Osteoblast (primary cell): ENCODE results near the gene DIP2A. TPM values are rescaled to one million over a fixed set of nuclear protein-coding genes. Genes with fewer than 3 reads are reported as not detected.

Source experiments
- DNase-seq: peaks from one replicate; pipeline ENCODE4 v3.0.0; 2011; ENCODE audit warnings: low spot score, mixed read lengths; ENCODE audit not compliant: insufficient read length; ENCODE audit errors: missing footprints
- H2AFZ ChIP-seq: 2 replicates; pipeline ENCODE4 v1.6.0; 2011; ENCODE audit warnings: mild to moderate bottlenecking, low read length
- H3K27ac ChIP-seq: 2 replicates; pipeline ENCODE4 v1.5.1; 2011; ENCODE audit warnings: mild to moderate bottlenecking, low read depth, low read length, moderate library complexity
- H3K27me3 ChIP-seq: 2 replicates; pipeline ENCODE4 v1.6.0; 2012; ENCODE audit warnings: mild to moderate bottlenecking, control low read depth, inconsistent platforms, low read length, moderate library complexity; ENCODE audit not compliant: insufficient read depth
- H3K36me3 ChIP-seq: 2 replicates; pipeline ENCODE4 v1.5.1; 2011; ENCODE audit warnings: mild to moderate bottlenecking, low read length, control low read depth, moderate library complexity; ENCODE audit not compliant: insufficient read depth
- H3K4me1 ChIP-seq: 2 replicates; pipeline ENCODE4 v1.5.1; 2011; ENCODE audit warnings: mild to moderate bottlenecking, low read length, control low read depth, moderate library complexity; ENCODE audit not compliant: insufficient read depth
- H3K4me2 ChIP-seq: 2 replicates; pipeline ENCODE4 v1.6.0; 2011; ENCODE audit warnings: mild to moderate bottlenecking, low read length; ENCODE audit not compliant: insufficient read depth
- H3K4me3 ChIP-seq: fragments of 200-600 bp; sonication (generic); 3 replicates; pipeline ENCODE4 v1.5.1; 2012; ENCODE audit warnings: mild to moderate bottlenecking, low read length, inconsistent platforms; ENCODE audit not compliant: insufficient read depth
- H3K79me2 ChIP-seq: 2 replicates; pipeline ENCODE4 v1.6.0; 2012; ENCODE audit warnings: mild to moderate bottlenecking, low read length, control low read depth, inconsistent platforms; ENCODE audit not compliant: insufficient read depth
- H3K9me3 ChIP-seq: 2 replicates; pipeline ENCODE4 v1.5.1; 2011; ENCODE audit warnings: low read depth, low read length, control low read depth
- H4K20me1 ChIP-seq: 2 replicates; pipeline ENCODE4 v1.6.0; 2012; ENCODE audit warnings: mild to moderate bottlenecking, low read length, control low read depth; ENCODE audit not compliant: insufficient read depth
- CTCF ChIP-seq: IDR thresholded peaks from 2 replicates; pipeline ENCODE4 v1.5.1; 2011; ENCODE audit warnings: mild to moderate bottlenecking, low read depth, low read length, moderate library complexity; ENCODE audit errors: extremely low read depth
- total RNA-seq: library from RNA; depleted of rRNA; stranded (reverse); fragments of >200 nt; gene quantifications from 2 replicates; pipeline ENCODE4 v1.2.3, GENCODE V29; 2012

DIP2A gene
- total RNA-seq, 1 donor: 22.8 TPM

- Histone ChIP-seq H3K9me3 (no peaks in the 10 kb centered on the region), H3K4me3 (no peak overlapping the region), H3K27ac (no peak overlapping the region), H3K36me3 (peaks cover 1% of the 10 kb centered on the region), H3K4me2 (no peak overlapping the region), H3K79me2 (peaks cover 68% of the 10 kb centered on the region), H4K20me1 (peaks cover 9% of the 10 kb centered on the region), H3K4me1 (no peaks in the 10 kb centered on the region), H3K27me3 (no peaks in the 10 kb centered on the region), H2AFZ (no peak overlapping the region)
- TF ChIP-seq CTCF: no peak
- DNase-seq: no peak
These were observed 15.7 kb downstream of the DIP2A start for GRCh38 chr21:46474382-46474781.

- Histone ChIP-seq H3K4me2 (no peak overlapping the region), H3K9me3 (no peaks in the 10 kb centered on the region), H2AFZ (no peak overlapping the region), H3K79me2 (peaks cover 73% of the 10 kb centered on the region), H4K20me1 (peaks cover 9% of the 10 kb centered on the region), H3K4me1 (no peaks in the 10 kb centered on the region), H3K36me3 (no peaks in the 10 kb centered on the region), H3K4me3 (no peak overlapping the region), H3K27me3 (no peaks in the 10 kb centered on the region), H3K27ac (no peak overlapping the region)
- no peak for TF ChIP-seq CTCF
- DNase-seq: no peak
These were observed 16.6 kb downstream of the DIP2A start for GRCh38 chr21:46475296-46475695.

GRCh38 chr21:46477765-46478164, 19.1 kb downstream of the DIP2A start:
- peak; percentile 34 for DNase-seq
- no peak overlapping the region for H3K27ac ChIP-seq
- peaks cover 14% of the 10 kb centered on the region for H4K20me1 ChIP-seq

GRCh38 chr21:46478910-46479309, 20.2 kb downstream of the DIP2A start:
- TF ChIP-seq CTCF: no peak
- H4K20me1 ChIP-seq: peaks cover 16% of the 10 kb centered on the region
- no peak overlapping the region for H2AFZ ChIP-seq
- no peak for DNase-seq
- no peaks in the 10 kb centered on the region for H3K4me1 ChIP-seq
- no peaks in the 10 kb centered on the region for H3K27me3 ChIP-seq
- H3K4me3 ChIP-seq: no peak overlapping the region
- H3K4me2 ChIP-seq: no peak overlapping the region
- peaks cover 80% of the 10 kb centered on the region for H3K79me2 ChIP-seq
- no peaks in the 10 kb centered on the region for H3K36me3 ChIP-seq
- no peak overlapping the region for H3K27ac ChIP-seq
- no peaks in the 10 kb centered on the region for H3K9me3 ChIP-seq

More at GRCh38 chr21:46477765-46478164, 19.1 kb downstream of the DIP2A start:
- TF ChIP-seq CTCF: no peak
- no peak overlapping the region for H2AFZ ChIP-seq
- no peak overlapping the region for H3K4me2 ChIP-seq
- H3K9me3 ChIP-seq: no peaks in the 10 kb centered on the region
- H3K27me3 ChIP-seq: no peaks in the 10 kb centered on the region
- H3K4me1 ChIP-seq: no peaks in the 10 kb centered on the region
- H3K36me3 ChIP-seq: no peaks in the 10 kb centered on the region
- H3K79me2 ChIP-seq: peaks cover 75% of the 10 kb centered on the region
- no peak overlapping the region for H3K4me3 ChIP-seq
